IMR-90 (cell line): ENCODE data around the gene GAL. TPM values are rescaled to one million over a fixed set of nuclear protein-coding genes. Genes with fewer than 3 reads are reported as not detected.

Experiments used
- ATAC-seq: fragments of 200-7000 bp; cut with Tn5 transposase; 2 replicates; pipeline ENCODE4 v1.9.1; 2020; ENCODE audit warnings: low read depth, mild to moderate bottlenecking, moderate library complexity
- Bru-seq: library from RNA; stranded (reverse); fragments of 400-500 nt; gene quantifications from one replicate; lab custom pipeline; 2021; lab: Mats Ljungman, UMichigan
- BruChase-seq, 2 experiments: library from RNA; stranded (reverse); fragments of 400-500 nt; gene quantifications; one replicate each; lab custom pipeline; 2021; lab: Mats Ljungman, UMichigan
- BruUV-seq: library from RNA; stranded (reverse); fragments of 400-500 nt; replicated peaks from 2 replicates; lab custom pipeline; 2021; lab: Mats Ljungman, UMichigan
- CTCF ChIA-PET: fragments of 300-600 bp; formaldehyde crosslinking; extraction: SDS; loops from one replicate; lab custom pipeline; 2021; ENCODE audit warnings: antibody characterized with exemption; lab: Yijun Ruan, JAX
- POLR2A ChIA-PET: fragments of 300-600 bp; sonication (Branson Sonifier 250); formaldehyde crosslinking; loops from one replicate; lab custom pipeline; 2022; ENCODE audit warnings: antibody characterized with exemption; ENCODE audit not compliant: unreplicated experiment; lab: Charles Lee
- DNase-seq: peaks from one replicate; pipeline ENCODE4 v3.0.0; 2013
- H2AFZ ChIP-seq: replicated peaks from 2 replicates; pipeline ENCODE3; 2013; ENCODE audit warnings: low read length, mild to moderate bottlenecking; ENCODE audit not compliant: poor library complexity
- H2AK5ac ChIP-seq: 2 replicates; pipeline ENCODE4 v1.6.1; 2013; ENCODE audit warnings: low read depth, low read length, inconsistent platforms
- H2AK9ac ChIP-seq: replicated peaks from 2 replicates; pipeline ENCODE3; 2013; ENCODE audit warnings: mild to moderate bottlenecking, low read depth, low read length, moderate library complexity; ENCODE audit not compliant: poor library complexity
- H2BK120ac ChIP-seq: 2 replicates; pipeline ENCODE4 v1.6.1; 2013; ENCODE audit warnings: low read depth, low read length, inconsistent platforms
- H2BK15ac ChIP-seq: 3 replicates; pipeline ENCODE4 v1.6.1; 2013; ENCODE audit warnings: low read depth, low read length, inconsistent platforms
- H2BK20ac ChIP-seq: 2 replicates; pipeline ENCODE4 v1.6.1; 2013; ENCODE audit warnings: low read depth, mild to moderate bottlenecking, inconsistent platforms, low read length, moderate library complexity
- H2BK5ac ChIP-seq: 2 replicates; pipeline ENCODE4 v1.6.1; 2013; ENCODE audit warnings: mild to moderate bottlenecking, low read depth, low read length, inconsistent platforms; ENCODE audit not compliant: poor library complexity, severe bottlenecking
- H3K14ac ChIP-seq: replicated peaks from 2 replicates; pipeline ENCODE4 v1.6.1; 2013; ENCODE audit warnings: low read depth, low read length, inconsistent platforms
- H3K18ac ChIP-seq: 2 replicates; pipeline ENCODE4 v1.6.1; 2013; ENCODE audit warnings: low read depth, low read length, control low read depth
- H3K23ac ChIP-seq: 2 replicates; pipeline ENCODE4 v1.6.1; 2013; ENCODE audit warnings: low read depth, low read length, inconsistent platforms
- H3K27ac ChIP-seq: 2 replicates; pipeline ENCODE4 v1.5.1; 2013; ENCODE audit warnings: mild to moderate bottlenecking, control low read depth, low read length; ENCODE audit not compliant: insufficient read depth
- H3K27me3 ChIP-seq: 2 replicates; pipeline ENCODE4 v1.6.1; 2013; ENCODE audit warnings: low read length; ENCODE audit not compliant: control insufficient read depth, insufficient read depth
- H3K36me3 ChIP-seq: 2 replicates; pipeline ENCODE4 v1.6.1; 2013; ENCODE audit warnings: low read length, mixed read lengths; ENCODE audit not compliant: control insufficient read depth, insufficient read depth
- H3K4ac ChIP-seq: 2 replicates; pipeline ENCODE4 v1.6.1; 2013; ENCODE audit warnings: low read depth, low read length, inconsistent platforms
- H3K4me1 ChIP-seq: 2 replicates; pipeline ENCODE4 v1.6.1; 2013; ENCODE audit warnings: low read length, mixed read lengths; ENCODE audit not compliant: control insufficient read depth, insufficient read depth
- H3K4me2 ChIP-seq: 2 replicates; pipeline ENCODE4 v1.6.1; 2013; ENCODE audit warnings: low read depth, mild to moderate bottlenecking, control low read depth, low read length, moderate library complexity
- H3K4me3 ChIP-seq: 2 replicates; pipeline ENCODE4 v1.5.1; 2013; ENCODE audit warnings: low read depth, mild to moderate bottlenecking, control low read depth, low read length, moderate library complexity; ENCODE audit not compliant: insufficient read depth
- H3K56ac ChIP-seq: 2 replicates; pipeline ENCODE4 v1.6.1; 2013; ENCODE audit warnings: low read length, inconsistent platforms; ENCODE audit not compliant: insufficient read depth; ENCODE audit errors: extremely low read depth
- H3K79me1 ChIP-seq, 2 experiments: 2 replicates each; pipeline ENCODE4 v1.6.1; 2013; ENCODE audit warnings: low read length in 2 of 2, inconsistent platforms in 1 of 2, low read depth in 1 of 2
- H3K9ac ChIP-seq: 2 replicates; pipeline ENCODE4 v1.6.1; 2013; ENCODE audit warnings: low read depth, low read length, control low read depth
- H3K9me1 ChIP-seq: 2 replicates; pipeline ENCODE4 v1.6.1; 2013; ENCODE audit warnings: low read length, inconsistent platforms; ENCODE audit not compliant: insufficient read depth
- H3K9me3 ChIP-seq: 2 replicates; pipeline ENCODE4 v1.6.1; 2013; ENCODE audit warnings: low read length; ENCODE audit not compliant: control insufficient read depth, insufficient read depth
- H4K20me1 ChIP-seq: 2 replicates; pipeline ENCODE4 v1.6.1; 2013; ENCODE audit warnings: low read length, inconsistent platforms; ENCODE audit not compliant: insufficient read depth
- H4K5ac ChIP-seq: 2 replicates; pipeline ENCODE4 v1.6.1; 2013; ENCODE audit warnings: mild to moderate bottlenecking, low read depth, low read length, control low read depth
- H4K8ac ChIP-seq, 2 experiments: 2 replicates each; pipeline ENCODE4 v1.6.1; 2013; ENCODE audit warnings: low read depth in 2 of 2, low read length in 2 of 2, control low read depth in 1 of 2, inconsistent platforms in 1 of 2
- H4K91ac ChIP-seq: 2 replicates; pipeline ENCODE4 v1.6.1; 2013; ENCODE audit warnings: low read depth, low read length, inconsistent platforms; ENCODE audit not compliant: insufficient read depth
- CEBPB ChIP-seq: IDR thresholded peaks from 2 replicates; pipeline ENCODE4 v1.6.1; 2012; ENCODE audit warnings: low read depth, low read length, improper control_type of control experiment
- CHD1 ChIP-seq: IDR thresholded peaks from 2 replicates; pipeline ENCODE4 v1.6.1; 2012; ENCODE audit warnings: low read depth, low read length, improper control_type of control experiment
- CTCF ChIP-seq: conservative IDR thresholded peaks from 2 replicates; pipeline ENCODE4 v1.5.1; 2012; ENCODE audit warnings: mild to moderate bottlenecking, low read depth, low read length, improper control_type of control experiment
- FOS ChIP-seq: fragments of 150-350 bp; IDR thresholded peaks from 2 replicates; pipeline ENCODE4 v1.6.1; 2016; ENCODE audit warnings: low read depth, low read length
- MAFK ChIP-seq: IDR thresholded peaks from 2 replicates; pipeline ENCODE4 v1.6.1; 2012; ENCODE audit warnings: low read depth, low read length, improper control_type of control experiment
- MXI1 ChIP-seq: IDR thresholded peaks from 2 replicates; pipeline ENCODE4 v1.6.1; 2012; ENCODE audit warnings: low read depth, mild to moderate bottlenecking, low read length, moderate library complexity, borderline replicate concordance
- NFE2L2 ChIP-seq: fragments of 150-350 bp; IDR thresholded peaks from 2 replicates; pipeline ENCODE4 v1.6.1; 2016; ENCODE audit warnings: low read depth, mild to moderate bottlenecking, low read length
- POLR2A ChIP-seq: IDR thresholded peaks from 2 replicates; pipeline ENCODE4 v1.6.1; 2012; ENCODE audit warnings: mild to moderate bottlenecking, low read depth, low read length
- RAD21 ChIP-seq: IDR thresholded peaks from 2 replicates; pipeline ENCODE4 v1.6.1; 2012; ENCODE audit warnings: low read length, improper control_type of control experiment
- RCOR1 ChIP-seq: IDR thresholded peaks from 2 replicates; pipeline ENCODE4 v1.6.1; 2012; ENCODE audit warnings: mild to moderate bottlenecking, low read length, improper control_type of control experiment; ENCODE audit not compliant: insufficient replicate concordance
- RFX5 ChIP-seq: IDR thresholded peaks from 2 replicates; pipeline ENCODE4 v1.8.0; 2012; ENCODE audit warnings: low read depth, mild to moderate bottlenecking, low read length, moderate library complexity
- SMC3 ChIP-seq: fragments of 150-350 bp; IDR thresholded peaks from 2 replicates; pipeline ENCODE4 v1.6.1; 2016; ENCODE audit warnings: low read depth, mild to moderate bottlenecking, antibody characterized with exemption, low read length, moderate library complexity
- WGBS, 2 experiments: methylation state at CpG; one replicate each; pipeline versions ENCODE4 v1.1.5 to v1.1.7; 2013; ENCODE audit warnings: missing lambda C conversion rate in 2 of 2; ENCODE audit not compliant: insufficient read length in 1 of 2; ENCODE audit errors: extremely low coverage in 2 of 2; 5-methylcytosine and 5-hydroxymethylcytosine counted together
- dilution Hi-C: fragments of 300-500 bp; cut with HindIII; formaldehyde crosslinking; loops from one replicate; pipeline ENCODE4 v1.14.3; 2018; ENCODE audit warnings: low sequenced_read_pairs; ENCODE audit not compliant: unreplicated experiment
- in situ Hi-C: fragments of 300-500 bp; cut with MboI; formaldehyde crosslinking; loops from 3 replicates; pipeline ENCODE4 v1.14.3; 2019; ENCODE audit warnings: low sequenced_read_pairs, inconsistent platforms, mixed read lengths
- intact Hi-C: fragments of 100-400 bp; cut with micrococcal nuclease; formaldehyde crosslinking; loops from 2 replicates; pipeline ENCODE4 v1.10.0; 2022
- long read RNA-seq: library from polyadenylated mRNA; unstranded; transcript quantifications from one replicate; pipeline ENCODE4 v2.0.0, GENCODE V29; 2021; ENCODE audit not compliant: unreplicated experiment
- polyA plus RNA-seq, 3 experiments: library from polyadenylated mRNA; depleted of rRNA; stranded (reverse); fragments of >200 nt; gene quantifications; 2 replicates each; pipeline ENCODE4 v1.2.3, GENCODE V29; 2012; ENCODE audit warnings: low replicate concordance in 1 of 3
- total RNA-seq: library from RNA; depleted of rRNA; stranded (reverse); fragments of >200 nt; gene quantifications from 2 replicates; pipeline ENCODE4 v1.2.3, GENCODE V29; 2012; rRNA removed
- TF ChIP-seq, protein P1 (sequence below): fragments of 150-350 bp; IDR thresholded peaks from 2 replicates; pipeline ENCODE4 v1.6.1; 2016; ENCODE audit warnings: low read depth, mild to moderate bottlenecking, low read length, moderate library complexity, borderline replicate concordance

GAL gene, protein sequence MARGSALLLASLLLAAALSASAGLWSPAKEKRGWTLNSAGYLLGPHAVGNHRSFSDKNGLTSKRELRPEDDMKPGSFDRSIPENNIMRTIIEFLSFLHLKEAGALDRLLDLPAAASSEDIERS
- total RNA-seq = 0.28 TPM in 1 of 2 replicates, not detected in the other
- polyA plus RNA-seq (2012; rRNA removed) = 2.0 and 2.5 TPM in 2 replicates
- polyA plus RNA-seq (2012; cell fraction: cytosol; rRNA removed) = 1.7 and 3.2 TPM in 2 replicates
- 0.65 and 1.2 TPM in 2 replicates for polyA plus RNA-seq (2012; cell fraction: nucleus; rRNA removed; ENCODE audit: low replicate concordance)
- Bru-seq, nascent RNA = percentile 24 among the genes with signal in this experiment
- percentile 25 among the genes with signal in this experiment for BruChase-seq, experiment 1, labeled RNA remaining after a 6-hour chase
- BruChase-seq, experiment 2, labeled RNA remaining after a 2-hour chase = percentile 14 among the genes with signal in this experiment
- long read RNA-seq, partial matches to known transcripts = 0 of 2 reads
- long read RNA-seq, other reads (novel, unspliced or antisense) = 0 of 2 reads

DNA sequence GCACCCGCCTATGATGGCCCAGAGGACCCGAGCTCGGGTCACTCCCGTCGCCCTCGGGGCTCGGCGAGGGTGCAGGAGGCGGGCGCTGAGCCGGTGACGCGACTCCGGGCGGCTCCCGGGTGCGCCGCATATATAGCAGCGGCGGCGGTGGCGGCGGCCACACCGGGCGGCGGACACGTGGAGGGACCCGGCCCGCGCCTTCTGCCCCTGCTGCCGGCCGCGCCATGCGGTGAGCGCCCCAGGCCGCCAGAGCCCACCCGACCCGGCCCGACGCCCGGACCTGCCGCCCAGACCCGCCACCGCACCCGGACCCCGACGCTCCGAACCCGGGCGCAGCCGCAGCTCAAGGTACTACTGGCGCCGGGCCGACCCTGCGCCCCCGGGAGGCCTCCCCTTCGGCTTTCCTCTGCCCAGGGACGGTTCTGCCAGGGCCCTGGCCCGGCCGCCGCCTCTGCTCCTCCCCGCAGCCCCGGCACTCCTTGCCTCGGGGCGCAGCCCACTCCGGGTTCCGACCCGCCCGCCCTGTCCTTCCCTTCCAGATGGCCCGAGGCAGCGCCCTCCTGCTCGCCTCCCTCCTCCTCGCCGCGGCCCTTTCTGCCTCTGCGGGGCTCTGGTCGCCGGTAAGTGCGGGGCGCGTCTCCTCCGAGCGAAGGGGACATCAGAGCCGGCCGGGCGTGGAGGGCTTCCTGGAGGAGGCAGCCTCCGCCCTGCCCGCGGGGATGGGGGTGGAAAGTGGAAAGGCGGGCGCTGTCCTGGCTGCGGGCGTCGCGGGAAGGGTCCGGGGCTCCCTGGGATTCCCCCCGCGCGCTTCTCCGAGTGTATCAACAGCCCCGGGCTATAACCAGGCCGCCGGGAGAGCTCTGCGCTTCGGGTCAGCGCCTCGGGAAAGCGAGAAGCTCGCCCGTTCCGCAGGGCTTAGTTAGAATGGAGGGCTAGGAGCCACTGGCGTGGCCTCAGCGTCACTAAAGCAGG lies at the start of gene GAL:
Gene GAL (plus strand): TSS at position 160 of the 972 bp plus-strand sequence. CDS start 380 bp downstream, at position 540.
- Histone ChIP-seq H3K4me1 (peaks cover 3% of the 10 kb centered on the region; the same call in 1 of the 2 replicates), H3K79me1 (no peaks in the 10 kb centered on the region), H3K14ac (no peak within 1 kb of the TSS), H2BK120ac (no peak within 1 kb of the TSS), H2AFZ (peak within 1 kb of the TSS; percentile 82), H4K8ac (no peak within 1 kb of the TSS), H4K20me1 (no peaks in the 10 kb centered on the region; the same call in 1 of the 2 replicates), H3K9ac (no peak within 1 kb of the TSS), H3K4me3 (peak within 1 kb of the TSS; percentile 29), H3K23ac (no peak within 1 kb of the TSS), H4K5ac (no peak within 1 kb of the TSS), H3K27me3 (peaks cover 55% of the 10 kb centered on the region), H2AK5ac (peak within 1 kb of the TSS; percentile 12; the same call in 1 of the 2 replicates), H3K56ac (no peak within 1 kb of the TSS), H3K4ac (no peak within 1 kb of the TSS), H4K91ac (no peak within 1 kb of the TSS), H2BK15ac (no peak within 1 kb of the TSS), H2BK20ac (no peak within 1 kb of the TSS), H3K27ac (no peak within 1 kb of the TSS), H3K18ac (no peak within 1 kb of the TSS), H3K9me1 (no peaks in the 10 kb centered on the region; the same call in 1 of the 2 replicates), H3K4me2 (peak within 1 kb of the TSS; percentile 39; the same call in 1 of the 2 replicates), H2BK5ac (no peak within 1 kb of the TSS), H2AK9ac (peak within 1 kb of the TSS; percentile 72), H3K36me3 (no peaks in the 10 kb centered on the region), H3K9me3 (no peaks in the 10 kb centered on the region)
- BruUV-seq = no TSS peak
- ATAC-seq (peak; percentile 69), DNase-seq (no peak)
- 9% methylated on average over 76 of the region's 113 CpGs; no CpG with 5 or more reads in 1 of the 2 experiments for WGBS, 2 experiments
- in situ Hi-C loops = no loop called here
- CTCF ChIA-PET = no interaction called here
- intact Hi-C loops = no loop called here
- POLR2A ChIA-PET = no interaction called here
- dilution Hi-C loops = no loop called here
- TF ChIP-seq RCOR1 = no peak
- no peak for TF ChIP-seq POLR2A
- TF ChIP-seq MXI1 = peak; percentile 55; the same call in 1 of the 2 replicates
- TF ChIP-seq, protein P1, sequence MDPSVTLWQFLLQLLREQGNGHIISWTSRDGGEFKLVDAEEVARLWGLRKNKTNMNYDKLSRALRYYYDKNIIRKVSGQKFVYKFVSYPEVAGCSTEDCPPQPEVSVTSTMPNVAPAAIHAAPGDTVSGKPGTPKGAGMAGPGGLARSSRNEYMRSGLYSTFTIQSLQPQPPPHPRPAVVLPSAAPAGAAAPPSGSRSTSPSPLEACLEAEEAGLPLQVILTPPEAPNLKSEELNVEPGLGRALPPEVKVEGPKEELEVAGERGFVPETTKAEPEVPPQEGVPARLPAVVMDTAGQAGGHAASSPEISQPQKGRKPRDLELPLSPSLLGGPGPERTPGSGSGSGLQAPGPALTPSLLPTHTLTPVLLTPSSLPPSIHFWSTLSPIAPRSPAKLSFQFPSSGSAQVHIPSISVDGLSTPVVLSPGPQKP = no peak
- TF ChIP-seq CTCF = no peak
- TF ChIP-seq RAD21 = no peak
- TF ChIP-seq FOS = no peak
- no peak for TF ChIP-seq SMC3
- no peak for TF ChIP-seq NFE2L2
- TF ChIP-seq CEBPB = no peak
- TF ChIP-seq RFX5 = no peak
- TF ChIP-seq CHD1 = no peak
- no peak for TF ChIP-seq MAFK
